Measurements from ENCODE around the gene ZEB1. TPM values are rescaled to one million over a fixed set of nuclear protein-coding genes. Genes with fewer than 3 reads are reported as not detected.

ZEB1 gene
- total and polyA plus RNA-seq, 4 donors: 61.7 to 113 (median 101) TPM

DNA sequence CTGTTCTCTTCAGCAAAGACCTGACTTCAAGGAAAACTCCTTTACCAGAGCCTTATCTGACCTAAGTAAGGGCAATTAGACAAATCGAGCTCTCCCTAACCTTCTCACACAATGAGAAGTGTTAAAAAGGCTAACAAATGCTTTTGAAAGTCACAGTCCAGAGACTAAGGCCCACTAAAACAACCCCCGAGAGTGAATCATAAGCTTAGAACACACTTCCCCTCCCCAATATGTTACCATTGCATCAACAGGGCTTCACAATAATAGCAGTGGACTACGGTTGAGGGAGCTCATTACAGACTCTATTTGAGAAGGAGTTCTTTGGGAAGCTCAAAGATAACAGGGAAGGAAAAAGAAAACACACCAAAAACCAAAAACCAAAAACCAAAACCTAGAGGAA is 28.6 kb upstream of the ZEB1 start:
- Histone ChIP-seq H3K9me3 (ENCODE audit: control insufficient read depth, insufficient read depth, low read length) (no peaks in the 10 kb centered on the region), H3K27me3 (ENCODE audit: control insufficient read depth, insufficient read depth, low read length) (no peaks in the 10 kb centered on the region), H3K36me3 (ENCODE audit: control insufficient read depth, insufficient read depth, low read length) (no peaks in the 10 kb centered on the region), H3K27ac (ENCODE audit: low read depth, low read length) (no peak overlapping the region), H3K4me3 (ENCODE audit: low read depth, low read length) (no peak overlapping the region), H3K4me1 (ENCODE audit: control insufficient read depth, insufficient read depth, low read length) (no peaks in the 10 kb centered on the region)
- DNase-seq (ENCODE audit: low read depth in 4 of 6, low spot score in 6 of 6): no peak
- 75% methylated on average over 2 of the region's 3 CpGs for WGBS (ENCODE audit: insufficient coverage)

DNA sequence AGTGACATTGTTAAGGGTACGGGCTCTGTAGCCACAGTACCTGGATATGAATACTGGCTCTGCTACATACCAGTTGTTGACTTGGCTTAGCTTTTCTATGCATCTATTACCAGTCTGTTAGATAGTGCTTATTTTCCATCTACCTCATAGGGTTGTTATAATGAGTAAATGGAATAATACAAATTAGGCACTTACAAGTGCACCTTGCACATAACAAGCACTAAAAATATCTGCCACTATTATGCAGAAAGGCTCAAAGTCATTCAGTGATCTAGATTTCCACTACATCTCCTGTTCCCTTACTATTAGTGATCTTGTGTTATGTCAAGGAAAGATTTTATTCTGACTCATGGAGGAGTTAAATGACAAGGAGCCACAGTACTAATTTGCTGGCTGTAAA is 27.9 kb upstream of the ZEB1 start:
- H3K4me1 ChIP-seq (ENCODE audit: control insufficient read depth, insufficient read depth, low read length): no peaks in the 10 kb centered on the region
- H3K36me3 ChIP-seq (ENCODE audit: control insufficient read depth, insufficient read depth, low read length): no peaks in the 10 kb centered on the region
- H3K27ac ChIP-seq (ENCODE audit: low read depth, low read length): no peak overlapping the region
- no peak for DNase-seq (ENCODE audit: low read depth in 4 of 6, low spot score in 6 of 6)
- no peaks in the 10 kb centered on the region for H3K27me3 ChIP-seq (ENCODE audit: control insufficient read depth, insufficient read depth, low read length)
- no peak overlapping the region for H3K4me3 ChIP-seq (ENCODE audit: low read depth, low read length)
- no CpG with 5 or more reads among the region's 1 CpG for WGBS (ENCODE audit: insufficient coverage)
- H3K9me3 ChIP-seq (ENCODE audit: control insufficient read depth, insufficient read depth, low read length): no peaks in the 10 kb centered on the region

- no peaks in the 10 kb centered on the region for H3K9me3 ChIP-seq (ENCODE audit: control insufficient read depth, insufficient read depth, low read length)
- no peak overlapping the region for H3K4me3 ChIP-seq (ENCODE audit: low read depth, low read length)
- WGBS (ENCODE audit: insufficient coverage): no CpG with 5 or more reads among the region's 3 CpGs
- no peak overlapping the region for H3K27ac ChIP-seq (ENCODE audit: low read depth, low read length)
- no peaks in the 10 kb centered on the region for H3K36me3 ChIP-seq (ENCODE audit: control insufficient read depth, insufficient read depth, low read length)
- no peaks in the 10 kb centered on the region for H3K27me3 ChIP-seq (ENCODE audit: control insufficient read depth, insufficient read depth, low read length)
- DNase-seq (ENCODE audit: low read depth in 4 of 6, low spot score in 6 of 6): no peak
- no peaks in the 10 kb centered on the region for H3K4me1 ChIP-seq (ENCODE audit: control insufficient read depth, insufficient read depth, low read length)
These were observed 24.5 kb upstream of the ZEB1 start for GRCh38 chr10:31294558-31294957.

- Histone ChIP-seq H3K4me1 (ENCODE audit: control insufficient read depth, insufficient read depth, low read length) (no peaks in the 10 kb centered on the region), H3K36me3 (ENCODE audit: control insufficient read depth, insufficient read depth, low read length) (no peaks in the 10 kb centered on the region), H3K27ac (ENCODE audit: low read depth, low read length) (no peak overlapping the region), H3K9me3 (ENCODE audit: control insufficient read depth, insufficient read depth, low read length) (no peaks in the 10 kb centered on the region), H3K27me3 (ENCODE audit: control insufficient read depth, insufficient read depth, low read length) (no peaks in the 10 kb centered on the region), H3K4me3 (ENCODE audit: low read depth, low read length) (no peak overlapping the region)
- no CpG with 5 or more reads among the region's 1 CpG for WGBS (ENCODE audit: insufficient coverage)
- DNase-seq (ENCODE audit: low read depth in 4 of 6, low spot score in 6 of 6): no peak
These were observed 22.3 kb upstream of the ZEB1 start for GRCh38 chr10:31296754-31297153.

DNA sequence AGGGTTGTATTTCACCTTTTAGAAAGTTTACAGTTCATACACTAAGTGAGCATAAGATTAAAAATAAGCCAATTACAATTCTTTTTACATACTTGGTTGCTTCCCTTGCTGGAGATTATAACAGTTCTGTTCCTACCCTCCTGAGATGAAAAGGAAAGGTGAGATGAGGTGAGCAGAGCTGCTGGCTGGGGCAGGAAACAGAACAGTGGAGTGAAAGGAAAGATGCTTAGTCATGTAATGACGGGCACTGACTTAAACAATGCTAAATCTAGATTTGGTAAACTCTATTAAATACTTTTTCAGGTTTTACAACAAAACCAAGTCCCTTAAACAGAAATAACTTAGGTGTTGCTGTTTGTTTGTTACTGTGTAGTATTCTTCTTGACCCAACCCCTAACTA is 19.9 kb upstream of the ZEB1 start:
- WGBS (ENCODE audit: insufficient coverage): no CpG with 5 or more reads among the region's 1 CpG
- H3K4me3 ChIP-seq (ENCODE audit: low read depth, low read length): no peak overlapping the region
- no peak overlapping the region for H3K27ac ChIP-seq (ENCODE audit: low read depth, low read length)
- no peaks in the 10 kb centered on the region for H3K4me1 ChIP-seq (ENCODE audit: control insufficient read depth, insufficient read depth, low read length)
- no peaks in the 10 kb centered on the region for H3K27me3 ChIP-seq (ENCODE audit: control insufficient read depth, insufficient read depth, low read length)
- H3K36me3 ChIP-seq (ENCODE audit: control insufficient read depth, insufficient read depth, low read length): no peaks in the 10 kb centered on the region
- no peak for DNase-seq (ENCODE audit: low read depth in 4 of 6, low spot score in 6 of 6)
- H3K9me3 ChIP-seq (ENCODE audit: control insufficient read depth, insufficient read depth, low read length): no peaks in the 10 kb centered on the region

GRCh38 chr10:31303212-31303611 is 15.8 kb upstream of the ZEB1 start:
- Histone ChIP-seq H3K27me3 (ENCODE audit: control insufficient read depth, insufficient read depth, low read length) (no peaks in the 10 kb centered on the region), H3K27ac (ENCODE audit: low read depth, low read length) (no peak overlapping the region), H3K9me3 (ENCODE audit: control insufficient read depth, insufficient read depth, low read length) (no peaks in the 10 kb centered on the region), H3K36me3 (ENCODE audit: control insufficient read depth, insufficient read depth, low read length) (no peaks in the 10 kb centered on the region), H3K4me1 (ENCODE audit: control insufficient read depth, insufficient read depth, low read length) (no peaks in the 10 kb centered on the region), H3K4me3 (ENCODE audit: low read depth, low read length) (no peak overlapping the region)
- DNase-seq (ENCODE audit: low read depth in 4 of 6, low spot score in 6 of 6): no peak
- WGBS (ENCODE audit: insufficient coverage): no CpG with 5 or more reads among the region's 3 CpGs

DNA sequence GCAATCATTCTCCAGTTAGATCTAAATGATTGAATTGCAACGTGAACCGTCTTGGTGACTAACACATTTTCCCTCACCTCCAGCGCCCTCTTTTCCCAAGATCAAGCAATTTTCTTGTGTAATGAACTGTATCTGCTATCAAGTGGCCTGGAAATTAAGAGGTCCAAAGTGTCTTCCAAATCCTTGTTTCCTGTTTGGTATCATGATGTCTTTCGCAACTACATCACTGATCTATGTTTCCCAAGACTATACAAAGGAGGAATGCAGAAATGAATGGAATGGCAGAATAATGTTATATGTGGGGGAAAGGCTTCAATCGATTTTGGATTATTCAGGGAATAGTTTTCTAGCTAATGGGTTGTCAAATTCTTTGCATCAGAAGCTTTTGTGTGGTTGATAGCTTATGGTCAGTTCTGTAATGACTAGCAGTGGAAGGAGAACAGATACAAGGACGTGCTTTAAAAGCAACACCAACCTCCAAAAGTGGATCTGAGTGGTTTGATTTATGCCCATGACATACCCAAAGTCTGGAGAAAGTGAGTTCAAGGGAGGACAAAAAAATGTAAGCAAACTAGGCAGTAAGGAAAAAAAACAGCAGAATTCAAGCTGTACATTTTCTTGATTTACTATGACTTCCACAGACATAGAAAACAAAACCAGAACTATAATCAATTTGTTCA is 14.6 kb upstream of the ZEB1 start:
- no peaks in the 10 kb centered on the region for H3K4me1 ChIP-seq (ENCODE audit: control insufficient read depth, insufficient read depth, low read length)
- H3K4me3 ChIP-seq (ENCODE audit: low read depth, low read length): no peak overlapping the region
- H3K9me3 ChIP-seq (ENCODE audit: control insufficient read depth, insufficient read depth, low read length): no peaks in the 10 kb centered on the region
- WGBS (ENCODE audit: insufficient coverage): 75% methylated on average over 1 of the region's 6 CpGs
- no peak overlapping the region for H3K27ac ChIP-seq (ENCODE audit: low read depth, low read length)
- H3K36me3 ChIP-seq (ENCODE audit: control insufficient read depth, insufficient read depth, low read length): no peaks in the 10 kb centered on the region
- no peaks in the 10 kb centered on the region for H3K27me3 ChIP-seq (ENCODE audit: control insufficient read depth, insufficient read depth, low read length)
- DNase-seq (ENCODE audit: low read depth in 4 of 6, low spot score in 6 of 6): no peak

DNA sequence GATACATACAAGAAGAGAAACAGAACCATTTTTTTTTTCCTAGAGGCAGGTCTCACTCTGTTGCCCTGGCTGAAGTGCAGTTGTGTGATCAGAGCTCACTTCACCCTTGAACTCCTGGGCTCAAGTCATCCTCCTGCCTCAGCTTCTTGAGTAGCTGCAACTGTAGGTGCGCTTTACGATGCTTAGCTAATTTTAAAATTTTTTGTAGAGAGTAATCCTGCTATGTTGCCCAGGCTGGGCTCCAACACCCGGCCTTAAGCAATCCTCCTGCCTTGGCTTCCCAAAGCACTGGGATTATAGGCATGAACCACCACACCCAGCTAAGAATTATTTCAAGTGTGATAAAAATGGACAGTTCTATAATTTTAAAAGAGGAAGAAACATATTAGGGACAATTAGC is 5.6 kb upstream of the ZEB1 start:
- H3K4me3 ChIP-seq (ENCODE audit: low read depth, low read length): no peak overlapping the region
- no peaks in the 10 kb centered on the region for H3K36me3 ChIP-seq (ENCODE audit: control insufficient read depth, insufficient read depth, low read length)
- peaks cover 4% of the 10 kb centered on the region for H3K4me1 ChIP-seq (ENCODE audit: control insufficient read depth, insufficient read depth, low read length)
- no peak overlapping the region for H3K27ac ChIP-seq (ENCODE audit: low read depth, low read length)
- H3K27me3 ChIP-seq (ENCODE audit: control insufficient read depth, insufficient read depth, low read length): no peaks in the 10 kb centered on the region
- H3K9me3 ChIP-seq (ENCODE audit: control insufficient read depth, insufficient read depth, low read length): no peaks in the 10 kb centered on the region
- no CpG with 5 or more reads among the region's 3 CpGs for WGBS (ENCODE audit: insufficient coverage)
- DNase-seq (ENCODE audit: low read depth in 4 of 6, low spot score in 6 of 6): no peak

DNA sequence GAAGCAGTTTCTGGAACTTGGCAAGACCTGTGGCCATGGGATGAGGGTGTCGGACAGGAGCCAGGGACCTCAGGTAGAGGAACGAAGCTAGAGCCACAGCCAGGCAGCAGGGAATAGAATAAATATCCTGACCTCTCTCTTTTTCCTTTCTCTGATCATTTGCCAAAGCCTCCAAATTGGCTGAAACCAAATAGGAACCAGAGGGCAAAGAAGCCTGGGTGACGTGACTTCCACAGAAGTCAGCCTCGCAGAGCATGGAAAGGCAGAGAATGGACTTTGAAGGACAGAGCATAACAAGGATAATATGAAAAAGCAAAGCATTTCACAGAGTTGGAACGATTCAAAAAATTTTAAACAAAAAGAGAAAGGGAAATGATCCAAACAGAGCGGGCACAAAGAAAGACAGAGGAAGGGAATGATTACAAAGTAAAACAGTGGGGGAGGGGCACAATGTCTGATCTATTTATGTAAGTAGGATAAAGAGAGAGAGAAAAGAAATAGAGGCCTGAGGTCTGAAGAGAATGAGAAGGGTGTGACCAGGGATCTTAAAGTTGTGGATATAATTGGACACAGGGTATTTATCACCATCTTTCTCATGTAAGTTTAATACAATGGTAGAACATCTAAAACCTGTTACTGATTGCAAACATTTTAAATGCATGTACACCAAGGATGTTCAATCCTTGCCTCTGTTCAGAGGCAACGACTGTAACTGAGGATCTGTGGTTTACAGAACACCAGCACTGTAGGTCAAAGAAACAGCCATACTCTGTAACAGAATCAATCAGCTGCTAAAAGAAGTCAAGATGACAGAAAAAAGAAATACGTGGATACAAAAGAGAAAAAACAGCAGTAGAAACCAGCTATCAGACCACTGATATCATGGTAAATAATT is 4.5 kb upstream of the ZEB1 start:
- Histone ChIP-seq H3K4me3 (ENCODE audit: low read depth, low read length) (no peak overlapping the region), H3K36me3 (ENCODE audit: control insufficient read depth, insufficient read depth, low read length) (no peaks in the 10 kb centered on the region), H3K4me1 (ENCODE audit: control insufficient read depth, insufficient read depth, low read length) (peaks cover 5% of the 10 kb centered on the region), H3K27ac (ENCODE audit: low read depth, low read length) (no peak overlapping the region), H3K27me3 (ENCODE audit: control insufficient read depth, insufficient read depth, low read length) (no peaks in the 10 kb centered on the region), H3K9me3 (ENCODE audit: control insufficient read depth, insufficient read depth, low read length) (no peaks in the 10 kb centered on the region)
- 74% methylated on average over 4 of the region's 8 CpGs for WGBS (ENCODE audit: insufficient coverage)
- DNase-seq (ENCODE audit: low read depth in 4 of 6, low spot score in 6 of 6): no peak

GRCh38 chr10:31315453-31315852 is 3.6 kb upstream of the ZEB1 start:
- Histone ChIP-seq H3K27ac (ENCODE audit: low read depth, low read length) (no peak overlapping the region), H3K36me3 (ENCODE audit: control insufficient read depth, insufficient read depth, low read length) (no peaks in the 10 kb centered on the region), H3K4me3 (ENCODE audit: low read depth, low read length) (no peak overlapping the region), H3K9me3 (ENCODE audit: control insufficient read depth, insufficient read depth, low read length) (no peaks in the 10 kb centered on the region), H3K27me3 (ENCODE audit: control insufficient read depth, insufficient read depth, low read length) (no peaks in the 10 kb centered on the region), H3K4me1 (ENCODE audit: control insufficient read depth, insufficient read depth, low read length) (peaks cover 5% of the 10 kb centered on the region)
- no peak for DNase-seq (ENCODE audit: low read depth in 4 of 6, low spot score in 6 of 6)
- 90% methylated on average over 1 of the region's 4 CpGs for WGBS (ENCODE audit: insufficient coverage)
